Measurements from ENCODE around the gene TAF4B.

Gene TAF4B

GRCh38 chr18:26438980-26439379, 212.7 kb downstream of the TAF4B start:
- 92 to 100% methylated on average over 4 to 5 of the region's 5 CpGs for WGBS, 2 experiments (ENCODE audit: insufficient coverage in 2 of 2)
- Histone ChIP-seq H3K4me3 (ENCODE audit: extremely low read depth, insufficient read depth, low read length, poor library complexity, severe bottlenecking) (no peak overlapping the region), H3K4me1 (ENCODE audit: control insufficient read depth, insufficient read depth, low read length, poor library complexity, severe bottlenecking) (peaks cover 2% of the 10 kb centered on the region), H3K36me3 (ENCODE audit: control insufficient read depth, insufficient read depth, low read length) (no peaks in the 10 kb centered on the region), H3K9me3 (ENCODE audit: control insufficient read depth, low read length) (peaks cover 1% of the 10 kb centered on the region), H3K27ac (ENCODE audit: low read depth, low read length, severe bottlenecking) (no peak overlapping the region)

- H3K9me3 ChIP-seq (ENCODE audit: control insufficient read depth, low read length) = peaks cover 3% of the 10 kb centered on the region
- H3K36me3 ChIP-seq (ENCODE audit: control insufficient read depth, insufficient read depth, low read length) = no peaks in the 10 kb centered on the region
- no peak overlapping the region for H3K27ac ChIP-seq (ENCODE audit: low read depth, low read length, severe bottlenecking)
- no peak overlapping the region for H3K4me3 ChIP-seq (ENCODE audit: extremely low read depth, insufficient read depth, low read length, poor library complexity, severe bottlenecking)
- WGBS, 2 experiments (ENCODE audit: insufficient coverage in 2 of 2) = 92 to 94% methylated on average over 4 of the region's 4 CpGs
- peaks cover 2% of the 10 kb centered on the region for H3K4me1 ChIP-seq (ENCODE audit: control insufficient read depth, insufficient read depth, low read length, poor library complexity, severe bottlenecking)
Observed at GRCh38 chr18:26439537-26439936, 213.3 kb downstream of the TAF4B start.

- Histone ChIP-seq H3K4me3 (ENCODE audit: extremely low read depth, insufficient read depth, low read length, poor library complexity, severe bottlenecking) (no peak overlapping the region), H3K4me1 (ENCODE audit: control insufficient read depth, insufficient read depth, low read length, poor library complexity, severe bottlenecking) (peaks cover 2% of the 10 kb centered on the region), H3K27ac (ENCODE audit: low read depth, low read length, severe bottlenecking) (no peak overlapping the region), H3K36me3 (ENCODE audit: control insufficient read depth, insufficient read depth, low read length) (no peaks in the 10 kb centered on the region), H3K9me3 (ENCODE audit: control insufficient read depth, low read length) (peaks cover 3% of the 10 kb centered on the region)
- WGBS, 2 experiments (ENCODE audit: insufficient coverage in 2 of 2) = 80 to 87% methylated on average over 7 of the region's 8 CpGs
Observed at GRCh38 chr18:26440644-26441043, 214.4 kb downstream of the TAF4B start.

Measured in mesodermal cell (in vitro differentiated cells).